NCI-H446 treated with DMSO at 0.1 percent for 48 hours (cell line): ENCODE results near the gene TCOF1.

Experiments
- DNase-seq: peaks from one replicate; lab custom pipeline; 2025; lab: John Stamatoyannopoulos, UW

The TCOF1 gene

DNA sequence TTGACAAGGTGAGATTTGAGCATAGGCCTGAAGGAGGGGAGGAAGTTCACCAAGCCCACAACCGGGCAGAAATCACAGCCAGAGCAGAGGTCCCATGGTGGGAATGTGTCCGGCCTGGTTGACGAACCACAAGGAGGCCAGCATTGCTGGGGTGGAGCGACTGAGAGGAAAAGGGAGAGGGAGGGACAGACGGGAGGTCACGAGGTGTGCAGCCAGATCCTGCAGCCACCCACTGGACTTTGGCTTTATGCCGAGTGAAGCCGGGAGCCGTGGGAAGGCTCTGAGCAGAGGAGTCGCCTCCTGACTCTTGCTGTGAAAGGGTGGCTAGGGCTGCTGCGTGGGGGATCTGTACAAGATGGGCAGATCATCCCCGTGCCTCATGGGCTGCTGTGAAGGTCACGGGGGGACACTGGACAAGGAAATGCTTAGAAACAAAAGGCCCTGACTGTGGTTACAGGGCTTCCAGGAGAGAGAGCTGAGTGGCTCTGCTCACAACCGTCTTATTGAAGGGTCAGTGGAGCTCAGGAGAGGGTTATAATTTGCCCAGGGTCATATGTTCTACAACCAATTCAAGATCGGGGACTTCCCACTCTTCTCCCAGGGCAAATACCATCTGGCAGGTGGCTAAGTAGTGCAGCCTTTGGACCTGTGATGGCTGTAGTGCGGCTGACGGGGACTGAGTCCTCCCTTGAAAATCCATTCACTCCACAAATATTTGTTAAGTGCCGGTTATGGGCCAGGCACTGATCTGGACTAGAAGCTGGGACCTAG, 70.8 kb downstream of the TCOF1 start:
- DNase-seq: no peak

- DNase-seq: no peak
Measured at GRCh38 chr5:150428978-150429377, 71.5 kb downstream of the TCOF1 start.

DNA sequence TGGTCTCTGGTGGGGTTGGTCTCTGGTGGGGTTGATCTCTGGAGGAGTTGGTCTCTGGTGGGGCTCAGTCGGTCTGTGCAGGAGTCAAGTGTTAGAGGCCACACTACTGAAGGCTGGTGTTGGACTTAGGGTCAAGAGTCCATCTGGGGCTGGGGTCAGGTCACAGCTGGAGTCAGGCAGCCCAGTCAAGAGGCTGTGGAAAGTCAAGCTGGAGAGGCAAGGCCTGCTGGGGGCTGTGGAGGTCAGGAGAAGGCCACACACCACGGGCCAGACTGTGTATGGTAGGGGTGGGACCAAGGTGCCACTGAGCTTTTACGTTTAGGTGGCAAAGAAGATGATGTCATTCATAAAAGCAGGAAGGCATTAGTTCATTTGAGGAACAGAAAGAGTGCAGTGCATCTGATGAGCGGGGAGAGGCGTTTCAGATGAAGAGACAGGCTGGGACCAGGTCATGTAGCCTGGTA, 71.9 kb downstream of the TCOF1 start:
- DNase-seq: no peak

DNA sequence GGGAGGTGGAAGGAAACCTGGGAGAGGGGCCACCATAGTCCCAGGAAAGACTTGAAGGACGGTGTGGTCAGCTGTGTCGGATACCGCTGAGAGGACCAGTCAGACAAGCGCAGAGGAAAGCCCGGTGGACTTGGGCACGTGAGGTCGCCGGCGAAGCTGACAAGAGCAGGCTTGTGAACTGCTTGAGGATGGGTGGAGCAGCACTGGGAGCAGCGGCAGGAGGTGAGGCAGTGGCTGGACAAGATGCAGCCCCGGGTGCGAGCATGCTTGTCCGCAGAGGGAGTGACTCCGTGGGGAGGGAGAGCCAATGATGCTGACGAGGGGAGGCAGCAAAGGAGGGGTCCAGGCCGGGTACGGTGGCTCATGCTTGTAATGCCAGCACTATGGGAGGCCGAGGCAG, 73.6 kb downstream of the TCOF1 start:
- no peak for DNase-seq

- DNase-seq: no peak
Measured at GRCh38 chr5:150431574-150431973, 74.1 kb downstream of the TCOF1 start.

GRCh38 chr5:150434464-150434863, 77.0 kb downstream of the TCOF1 start:
- DNase-seq: peak; percentile 50

DNA sequence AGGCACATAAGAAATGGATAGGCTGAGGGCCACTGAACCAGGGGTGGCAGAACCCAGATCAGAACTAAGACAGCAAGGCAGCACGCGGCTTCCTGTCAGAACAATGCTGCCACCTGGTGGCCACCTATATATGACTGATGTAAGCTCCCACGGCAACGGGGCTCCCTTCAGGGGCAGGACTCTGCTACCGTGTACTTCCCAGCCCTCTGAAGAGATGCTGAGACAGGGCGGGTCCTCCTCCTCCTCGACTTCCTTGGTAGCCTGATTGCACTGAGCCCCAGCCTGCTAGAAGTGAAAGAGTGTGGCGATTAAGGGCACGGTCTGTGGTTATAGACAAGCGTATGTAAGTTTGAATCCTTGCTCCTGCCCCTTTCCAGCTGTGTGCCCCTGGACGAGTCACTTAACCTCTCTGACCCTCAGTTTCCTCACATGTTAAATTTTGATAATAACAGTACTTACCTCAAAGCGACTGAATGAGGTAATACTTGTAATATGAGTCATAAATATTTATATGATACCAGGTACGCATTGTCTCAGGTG, 78.7 kb downstream of the TCOF1 start:
- DNase-seq: peak; percentile 51

GRCh38 chr5:150438873-150439546, 81.5 kb downstream of the TCOF1 start:
- no peak for DNase-seq

GRCh38 chr5:150440948-150441812, 83.7 kb downstream of the TCOF1 start:
- DNase-seq: no peak

DNA sequence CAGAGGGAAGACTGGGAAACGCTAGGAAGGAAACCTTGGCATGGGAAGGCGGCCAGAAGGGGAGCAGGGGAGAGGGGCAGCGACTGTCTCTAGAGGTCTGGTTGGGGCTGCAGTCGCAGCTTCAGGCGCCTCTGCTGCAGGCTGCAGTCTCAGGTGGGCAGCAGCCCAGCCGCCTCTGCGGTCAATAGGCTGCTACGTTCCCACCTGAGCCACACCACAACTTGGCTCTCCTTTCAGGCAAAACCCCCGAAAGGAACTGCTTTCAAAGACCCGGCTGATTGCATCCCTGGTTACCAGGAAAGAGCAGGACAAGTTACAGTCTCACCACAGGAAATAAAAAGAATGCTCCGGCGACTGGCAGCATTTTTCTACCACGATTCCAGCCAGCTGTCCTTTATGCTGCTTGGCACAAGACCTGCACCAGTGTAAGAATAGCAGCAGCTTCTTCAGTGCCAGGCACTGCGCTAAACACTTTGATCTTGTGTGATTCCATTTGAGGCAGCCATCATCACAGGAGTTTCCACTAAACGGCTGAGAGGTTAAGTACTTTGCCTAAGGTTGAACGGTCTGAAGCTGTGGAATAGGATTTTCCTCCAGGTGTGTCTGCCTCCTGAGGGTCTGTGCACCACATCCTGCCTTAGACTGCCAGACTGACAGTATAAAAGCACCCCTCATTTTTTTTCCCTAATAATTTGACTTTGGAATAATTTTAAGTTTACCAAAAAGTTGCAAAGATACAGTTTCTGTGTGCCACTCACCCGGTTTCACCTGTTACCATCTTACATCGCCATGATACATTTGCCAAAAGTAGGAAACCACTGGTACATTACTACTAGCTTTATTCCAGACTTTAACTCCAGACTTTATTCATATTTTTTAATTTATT, 84.6 kb downstream of the TCOF1 start:
- no peak for DNase-seq

DNA sequence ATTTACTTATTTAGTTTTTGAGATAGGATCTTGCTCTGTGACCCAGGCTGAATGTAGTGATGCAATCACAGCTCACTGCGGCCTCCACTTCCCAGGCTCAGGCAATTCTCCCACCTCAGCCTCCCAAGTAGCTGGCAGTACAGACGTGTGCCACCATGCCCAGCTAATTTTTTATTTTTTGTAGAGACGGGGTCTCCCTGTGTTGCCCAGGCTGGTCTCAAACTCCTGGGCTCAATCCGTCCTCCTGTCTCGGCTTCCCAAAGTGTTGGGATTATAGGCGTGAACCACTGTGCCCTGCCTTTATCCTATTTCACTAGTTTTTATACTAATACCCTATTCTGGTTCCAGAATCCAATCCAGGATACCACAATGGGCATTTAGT, 85.2 kb downstream of the TCOF1 start:
- no peak for DNase-seq

DNA sequence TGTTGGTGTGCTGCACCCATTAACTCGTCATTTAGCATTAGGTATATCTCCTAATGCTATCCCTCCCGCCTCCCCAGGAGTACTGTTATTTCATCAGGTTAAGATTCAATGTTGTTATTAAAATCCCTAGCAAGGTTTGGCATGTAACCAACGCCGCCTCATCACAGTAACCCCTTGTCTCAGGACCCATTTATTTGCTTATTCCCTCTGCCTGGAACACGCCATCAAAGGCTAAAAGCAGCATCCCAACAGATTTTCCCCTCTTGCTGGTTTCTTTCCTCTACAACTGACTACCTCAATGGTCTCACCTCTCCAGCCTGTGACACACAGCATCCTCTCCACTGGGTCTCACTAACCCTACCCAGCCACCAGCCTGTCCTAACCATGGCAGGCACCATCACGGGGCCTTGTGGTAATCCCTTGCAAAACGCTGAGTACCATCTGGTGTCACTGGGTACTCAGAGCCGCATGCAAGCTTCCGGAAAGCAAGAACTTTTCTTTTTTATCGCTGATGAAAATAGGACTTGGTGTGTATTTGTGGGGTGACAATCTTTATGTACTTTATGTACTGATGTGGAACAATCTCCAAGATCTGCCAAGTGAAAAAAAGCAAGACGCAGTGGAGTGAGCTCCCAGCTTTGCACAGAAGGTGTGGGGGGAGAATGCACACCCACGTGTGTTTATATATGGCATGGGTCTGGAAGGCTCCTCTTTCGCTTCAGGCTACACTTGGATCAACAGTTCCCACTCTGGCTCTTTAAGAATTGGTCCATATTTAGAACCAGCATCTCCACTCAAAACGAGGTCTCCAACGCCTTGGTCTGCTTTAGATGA, 86.0 kb downstream of the TCOF1 start:
- no peak for DNase-seq

DNA sequence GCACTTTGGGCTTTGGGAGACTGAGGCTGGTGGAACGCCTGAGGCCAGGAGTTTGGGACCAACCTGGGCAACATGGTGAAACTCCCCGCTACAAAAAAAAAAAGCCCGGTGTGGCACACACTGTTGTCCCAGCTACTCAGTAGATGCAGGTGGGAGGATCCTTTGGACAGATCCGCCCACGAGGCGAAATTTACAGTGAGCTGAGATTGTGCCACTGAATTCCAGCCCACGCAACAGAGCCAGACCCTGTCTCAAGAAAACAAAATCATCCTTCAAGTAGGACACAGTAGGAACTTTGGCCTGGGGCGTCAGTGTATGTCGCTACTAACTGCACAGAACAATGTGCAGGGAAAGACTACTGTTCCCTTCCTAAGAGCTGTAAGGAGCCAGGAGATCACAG, 87.3 kb downstream of the TCOF1 start:
- DNase-seq: no peak

GRCh38 chr5:150446088-150446487, 88.6 kb downstream of the TCOF1 start:
- DNase-seq: no peak

- DNase-seq: no peak
Measured at GRCh38 chr5:150446583-150446982, 89.1 kb downstream of the TCOF1 start.

DNA sequence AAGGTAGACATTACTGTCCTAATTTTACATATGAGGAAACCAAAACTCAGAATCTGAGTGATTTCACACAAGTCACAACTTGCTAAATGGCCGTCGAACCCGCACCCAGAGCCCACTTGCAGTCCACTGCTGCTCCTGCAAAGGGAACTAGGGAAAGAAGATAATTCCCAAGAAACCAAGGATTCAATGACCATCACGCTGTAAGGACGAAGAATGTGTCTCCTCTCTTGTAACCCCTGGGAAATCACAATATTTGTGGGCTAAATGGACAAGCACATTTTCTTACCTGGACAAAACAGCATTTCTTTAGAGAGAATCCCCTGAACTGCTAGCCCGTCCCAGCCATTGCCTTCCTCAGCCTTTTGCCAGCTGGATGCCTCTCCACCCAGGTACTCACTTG, 89.7 kb downstream of the TCOF1 start:
- DNase-seq: no peak

DNA sequence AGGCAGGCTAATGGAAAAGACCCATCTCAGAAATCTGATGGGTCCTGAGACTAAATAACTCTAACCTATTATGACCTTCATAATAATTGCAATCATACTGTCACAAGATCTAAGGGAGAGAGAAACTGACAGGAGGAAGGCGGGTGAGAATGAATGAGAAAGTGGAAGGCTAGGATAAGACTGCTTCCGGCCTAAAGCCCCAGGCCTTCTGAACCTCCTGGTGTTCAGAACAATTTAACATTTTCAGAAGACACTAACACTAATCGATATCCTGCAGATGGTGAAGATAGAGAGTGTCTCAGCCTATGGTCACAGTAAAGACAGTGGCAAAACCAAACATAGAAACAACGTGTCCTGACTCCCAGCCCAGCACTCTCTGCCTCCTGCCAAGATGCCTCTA, 90.8 kb downstream of the TCOF1 start:
- DNase-seq: no peak

GRCh38 chr5:150448952-150449516, 91.5 kb downstream of the TCOF1 start:
- DNase-seq: no peak
